Uterus (tissue), 4 donors: ENCODE results near the gene MKRN1. TPM values are rescaled to one million over a fixed set of nuclear protein-coding genes. Genes with fewer than 3 reads are reported as not detected.
"Not testable (repeated sequence)": the region's sequence is repeated elsewhere in the genome, so short reads cannot be mapped to it uniquely, and the experiment has no call there.

Source experiments
- DNase-seq, 2 donors: peaks; one replicate each; pipeline ENCODE4 v3.0.0-alpha.2; 2019 to 2020
- H3K27ac ChIP-seq, 2 donors: fragments of 200-600 bp; sonication (generic); 1 replicate in 1 of 2; 2 replicates in 1 of 2; pipeline ENCODE4 v1.5.1; 2016 to 2018
- H3K27me3 ChIP-seq, 2 donors: fragments of 200-600 bp; sonication (generic); one replicate each; pipeline ENCODE4 v1.5.1; 2018 to 2019; ENCODE audit warnings: control low read depth in 1 of 2
- H3K36me3 ChIP-seq, 2 donors: fragments of 200-600 bp; sonication (generic); one replicate each; pipeline ENCODE4 v1.5.1; 2019; ENCODE audit warnings: control low read depth in 1 of 2
- H3K4me1 ChIP-seq, 2 donors: fragments of 200-600 bp; sonication (generic); one replicate each; pipeline ENCODE4 v1.5.1; 2018 to 2019; ENCODE audit warnings: control low read depth in 1 of 2
- H3K4me3 ChIP-seq, 2 donors: fragments of 200-600 bp; sonication (generic); 1 replicate in 1 of 2; 2 replicates in 1 of 2; pipeline ENCODE4 v1.5.1; 2018 to 2019; ENCODE audit warnings: mild to moderate bottlenecking in 1 of 2
- H3K9me3 ChIP-seq, 2 donors: fragments of 200-600 bp; sonication (generic); one replicate each; pipeline ENCODE4 v1.5.1; 2019; ENCODE audit warnings: control low read depth in 1 of 2
- POLR2A ChIP-seq, 2 donors: fragments of 450-650 bp; IDR thresholded peaks; one replicate each; pipeline ENCODE4 v1.6.1; 2016; ENCODE audit warnings: antibody characterized with exemption in 2 of 2, mild to moderate bottlenecking in 1 of 2, moderate library complexity in 1 of 2
- intact Hi-C: fragments of 100-400 bp; cut with DNase I; formaldehyde crosslinking; loops from one replicate; pipeline ENCODE4 v1.15.1; 2023; ENCODE audit warnings: low total_unique reads
- total RNA-seq, 4 donors: library from RNA; depleted of rRNA in 3 of 4; stranded (reverse); fragments of >200 nt in 3 of 4; gene quantifications; one replicate each; pipeline versions ENCODE4 v1.1.0 to v1.2.4, GENCODE V29; 2014 to 2023
- TF ChIP-seq, protein P1 (sequence below), 4 experiments: fragments of 200-600 bp in 2 of 4; fragments of 450-650 bp in 2 of 4; sonication (generic) in 2 of 4; IDR thresholded peaks; one replicate each; pipeline ENCODE4 v1.5.1; 2016 to 2019; ENCODE audit warnings: antibody characterized with exemption in 4 of 4, mild to moderate bottlenecking in 2 of 4, moderate library complexity in 1 of 4
- donor health status: DM: yes; HTN: yes; CAD: no.

MKRN1 gene
- total RNA-seq, 4 donors from 2014 or later: 11.0 to 81.6 (median 54.4) TPM

- no peak for DNase-seq
- H3K4me3 ChIP-seq: no peak overlapping the region
- peaks cover 0 to 5% of the 10 kb centered on the region in 2 donors for H3K4me1 ChIP-seq
- no peak overlapping the region for H3K27ac ChIP-seq
- TF ChIP-seq, protein P1, sequence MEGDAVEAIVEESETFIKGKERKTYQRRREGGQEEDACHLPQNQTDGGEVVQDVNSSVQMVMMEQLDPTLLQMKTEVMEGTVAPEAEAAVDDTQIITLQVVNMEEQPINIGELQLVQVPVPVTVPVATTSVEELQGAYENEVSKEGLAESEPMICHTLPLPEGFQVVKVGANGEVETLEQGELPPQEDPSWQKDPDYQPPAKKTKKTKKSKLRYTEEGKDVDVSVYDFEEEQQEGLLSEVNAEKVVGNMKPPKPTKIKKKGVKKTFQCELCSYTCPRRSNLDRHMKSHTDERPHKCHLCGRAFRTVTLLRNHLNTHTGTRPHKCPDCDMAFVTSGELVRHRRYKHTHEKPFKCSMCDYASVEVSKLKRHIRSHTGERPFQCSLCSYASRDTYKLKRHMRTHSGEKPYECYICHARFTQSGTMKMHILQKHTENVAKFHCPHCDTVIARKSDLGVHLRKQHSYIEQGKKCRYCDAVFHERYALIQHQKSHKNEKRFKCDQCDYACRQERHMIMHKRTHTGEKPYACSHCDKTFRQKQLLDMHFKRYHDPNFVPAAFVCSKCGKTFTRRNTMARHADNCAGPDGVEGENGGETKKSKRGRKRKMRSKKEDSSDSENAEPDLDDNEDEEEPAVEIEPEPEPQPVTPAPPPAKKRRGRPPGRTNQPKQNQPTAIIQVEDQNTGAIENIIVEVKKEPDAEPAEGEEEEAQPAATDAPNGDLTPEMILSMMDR (IDR thresholded peaks at IDR 0.05): no peak
- TF ChIP-seq POLR2A (IDR thresholded peaks at IDR 0.05): no peak
- no peaks in the 10 kb centered on the region for H3K36me3 ChIP-seq
- intact Hi-C loops: no loop called here
- H3K9me3 ChIP-seq: no peaks in the 10 kb centered on the region
- H3K27me3 ChIP-seq: no peaks in the 10 kb centered on the region
Observed at GRCh38 chr7:140509789-140510188, 30.5 kb upstream of the MKRN1 start.

GRCh38 chr7:140507556-140507955 lies 28.3 kb upstream of the MKRN1 start:
- H3K27me3 ChIP-seq, H3K36me3 ChIP-seq, DNase-seq, H3K4me1 ChIP-seq, intact Hi-C loops, H3K9me3 ChIP-seq, H3K4me3 ChIP-seq: not testable (repeated sequence)
- peak overlapping the region; percentile 70 to 78 for H3K27ac ChIP-seq

- Histone ChIP-seq H3K9me3 (no peaks in the 10 kb centered on the region), H3K36me3 (no peaks in the 10 kb centered on the region), H3K4me1 (peaks cover 0 to 5% of the 10 kb centered on the region in 2 donors), H3K4me3 (no peak overlapping the region), H3K27ac (peak overlapping the region; percentile 70 to 78), H3K27me3 (no peaks in the 10 kb centered on the region)
- intact Hi-C loops: no loop called here
- DNase-seq: peak; percentile 52 to 64
- TF ChIP-seq POLR2A (IDR thresholded peaks at IDR 0.05): no peak
- TF ChIP-seq, protein P1 (IDR thresholded peaks at IDR 0.05): peak in 3 of 4 experiments; percentile 19 to 45 (median 27)
Observed at GRCh38 chr7:140506788-140507464, 27.6 kb upstream of the MKRN1 start.

GRCh38 chr7:140501966-140502365 lies 22.7 kb upstream of the MKRN1 start:
- H3K27me3 ChIP-seq: no peaks in the 10 kb centered on the region
- peaks cover 0 to 5% of the 10 kb centered on the region in 2 donors for H3K4me1 ChIP-seq
- no peak overlapping the region for H3K27ac ChIP-seq
- H3K9me3 ChIP-seq: no peaks in the 10 kb centered on the region
- no peak for TF ChIP-seq POLR2A (IDR thresholded peaks at IDR 0.05)
- TF ChIP-seq, protein P1 (IDR thresholded peaks at IDR 0.05): no peak
- DNase-seq: no peak
- intact Hi-C loops: no loop called here
- no peak overlapping the region for H3K4me3 ChIP-seq
- no peaks in the 10 kb centered on the region for H3K36me3 ChIP-seq

GRCh38 chr7:140497807-140498206 lies 18.5 kb upstream of the MKRN1 start:
- H3K36me3 ChIP-seq, H3K4me3 ChIP-seq, H3K27me3 ChIP-seq, H3K27ac ChIP-seq, DNase-seq, H3K9me3 ChIP-seq, intact Hi-C loops, H3K4me1 ChIP-seq: not testable (repeated sequence)

GRCh38 chr7:140497241-140497769 lies 18.0 kb upstream of the MKRN1 start:
- H3K9me3 ChIP-seq: no peaks in the 10 kb centered on the region
- TF ChIP-seq POLR2A (IDR thresholded peaks at IDR 0.05): no peak
- TF ChIP-seq, protein P1 (IDR thresholded peaks at IDR 0.05): no peak
- H3K36me3 ChIP-seq: no peaks in the 10 kb centered on the region
- intact Hi-C loops: no loop called here
- no peaks in the 10 kb centered on the region for H3K4me1 ChIP-seq
- no peak overlapping the region for H3K4me3 ChIP-seq
- no peak overlapping the region for H3K27ac ChIP-seq
- H3K27me3 ChIP-seq: no peaks in the 10 kb centered on the region
- DNase-seq: no peak
